Activated CD4-positive, alpha-beta T cell treated with anti-CD3 and anti-CD28 coated beads, Interleukin-2, Interleukin-4, amounts not matched to agents 100 ng/mL and 50 ng/mL, durations not matched to agents 16 hours and 8 hours (primary cell): ENCODE results near the gene IPCEF1.
A peak's percentile ranks its signal among the peaks of the same experiment; 100 is the strongest.
"Not testable (repeated sequence)": the region's sequence is repeated elsewhere in the genome, so short reads cannot be mapped to it uniquely, and the experiment has no call there.

ENCODE experiments used
- DNase-seq: peaks from one replicate; pipeline ENCODE4 v3.0.0-alpha.2; 2020; ENCODE audit warnings: low spot score

The IPCEF1 gene

GRCh38 chr6:154371281-154371680 is 14.7 kb upstream of the IPCEF1 start:
- no peak for DNase-seq

GRCh38 chr6:154370545-154370944 is 13.9 kb upstream of the IPCEF1 start:
- DNase-seq = peak; percentile 19

GRCh38 chr6:154367839-154368695 is 11.5 kb upstream of the IPCEF1 start:
- DNase-seq = no peak

GRCh38 chr6:154367336-154367735 is 10.7 kb upstream of the IPCEF1 start:
- no peak for DNase-seq

- DNase-seq = no peak
These were observed 7.2 kb upstream of the IPCEF1 start for GRCh38 chr6:154363821-154364220.

- DNase-seq = no peak
These were observed 4.9 kb upstream of the IPCEF1 start for GRCh38 chr6:154361476-154361875.

GRCh38 chr6:154360476-154360875 is 3.9 kb upstream of the IPCEF1 start:
- DNase-seq = no peak

GRCh38 chr6:154359679-154360078 is 3.1 kb upstream of the IPCEF1 start:
- DNase-seq = no peak

- no peak for DNase-seq
These were observed 2.6 kb upstream of the IPCEF1 start for GRCh38 chr6:154359161-154359574.

GRCh38 chr6:154358019-154358545 is 1.5 kb upstream of the IPCEF1 start:
- no peak for DNase-seq

GRCh38 chr6:154356113-154356512 is 490 bp downstream of the IPCEF1 start:
- no peak for DNase-seq

GRCh38 chr6:154354265-154354777 is 2.3 kb downstream of the IPCEF1 start:
- no peak for DNase-seq

GRCh38 chr6:154353626-154354025 is 3.0 kb downstream of the IPCEF1 start:
- no peak for DNase-seq

- peak; percentile 87 for DNase-seq
These were observed 3.6 kb downstream of the IPCEF1 start for GRCh38 chr6:154352898-154353585.

GRCh38 chr6:154350293-154350692 is 6.3 kb downstream of the IPCEF1 start:
- no peak for DNase-seq

- no peak for DNase-seq
These were observed 8.6 kb downstream of the IPCEF1 start for GRCh38 chr6:154347981-154348380.

- DNase-seq = no peak
These were observed 10.8 kb downstream of the IPCEF1 start for GRCh38 chr6:154345811-154346210.

- no peak for DNase-seq
These were observed 12.9 kb downstream of the IPCEF1 start for GRCh38 chr6:154343473-154344308.

- DNase-seq = no peak
These were observed 14.7 kb downstream of the IPCEF1 start for GRCh38 chr6:154341871-154342270.

- DNase-seq = no peak
These were observed 15.3 kb downstream of the IPCEF1 start for GRCh38 chr6:154341336-154341735.

GRCh38 chr6:154337406-154338005 is 19.1 kb downstream of the IPCEF1 start:
- DNase-seq = no peak

- not testable (repeated sequence) for DNase-seq
These were observed 22.5 kb downstream of the IPCEF1 start for GRCh38 chr6:154334147-154334546.
